NT2/D1 (cell line): Measurements from ENCODE around the gene TMPRSS11E.

Source experiments
- YY1 ChIP-seq: IDR thresholded peaks from 2 replicates; pipeline ENCODE4 v1.6.1; 2011; ENCODE audit not compliant: insufficient read length, insufficient read depth
- ZNF274 ChIP-seq: IDR thresholded peaks from 2 replicates; pipeline ENCODE4 v1.6.1; 2011; ENCODE audit warnings: mild to moderate bottlenecking, low read depth, low read length

DNA sequence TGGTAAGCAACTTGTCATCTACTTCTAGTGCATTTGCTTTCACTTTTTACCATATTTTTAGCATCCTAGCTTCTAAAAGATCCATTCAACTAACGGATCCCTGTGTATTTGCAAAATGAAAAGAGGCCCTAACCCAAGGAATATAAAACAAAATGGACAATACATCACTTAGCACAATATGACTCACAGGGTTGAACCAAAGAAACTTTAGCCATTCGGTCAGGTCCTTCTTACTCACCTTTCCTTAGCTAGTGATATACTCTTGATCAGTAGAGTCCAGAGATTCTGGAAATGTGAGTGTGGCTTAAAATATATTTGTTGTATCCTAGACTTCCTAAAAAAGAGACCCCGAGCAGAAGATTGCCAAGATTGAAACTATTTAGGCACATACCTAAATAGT lies 19.5 kb downstream of the TMPRSS11E start:
- TF ChIP-seq YY1: no peak
- TF ChIP-seq ZNF274: no peak
